Activated naive CD8-positive, alpha-beta T cell (primary cell): Measurements from ENCODE around the gene ARID3B.

Experiments
- H3K27ac Mint-ChIP-seq: one replicate; pipeline ENCODE4 v1.8.0; 2021; ENCODE audit warnings: mixed read lengths
- H3K27me3 Mint-ChIP-seq: one replicate; pipeline ENCODE4 v1.8.0; 2021; ENCODE audit warnings: mixed read lengths
- H3K36me3 Mint-ChIP-seq: one replicate; pipeline ENCODE4 v1.8.0; 2021; ENCODE audit warnings: mixed read lengths
- H3K4me1 Mint-ChIP-seq: one replicate; pipeline ENCODE4 v1.8.0; 2021; ENCODE audit warnings: low read depth, mixed read lengths
- H3K4me3 Mint-ChIP-seq: one replicate; pipeline ENCODE4 v1.8.0; 2021; ENCODE audit warnings: mild to moderate bottlenecking, mixed read lengths
- H3K9me3 Mint-ChIP-seq: one replicate; pipeline ENCODE4 v1.8.0; 2021; ENCODE audit warnings: low read depth, mixed read lengths

The ARID3B gene

DNA sequence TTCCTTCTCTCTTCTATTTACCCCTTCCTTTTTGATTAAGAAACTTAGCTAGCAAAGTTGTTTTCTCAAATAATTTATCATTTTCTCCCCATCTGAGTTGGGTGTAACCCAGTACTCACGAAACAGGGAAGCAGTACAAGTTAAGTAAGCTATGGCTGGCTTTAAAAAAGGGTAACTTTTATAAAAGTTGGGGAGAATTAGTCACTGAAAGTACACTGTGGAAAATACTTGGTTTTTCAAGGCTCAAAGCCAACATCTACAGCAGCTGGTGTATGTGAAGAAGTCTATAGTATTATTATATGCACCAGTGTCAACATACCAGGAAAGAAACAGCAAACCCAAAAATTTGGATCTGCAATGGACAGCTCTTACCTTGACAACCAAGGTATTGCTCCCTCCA, 100.1 kb downstream of the ARID3B start:
- H3K27ac Mint-ChIP-seq = peak overlapping the region; percentile 13

DNA sequence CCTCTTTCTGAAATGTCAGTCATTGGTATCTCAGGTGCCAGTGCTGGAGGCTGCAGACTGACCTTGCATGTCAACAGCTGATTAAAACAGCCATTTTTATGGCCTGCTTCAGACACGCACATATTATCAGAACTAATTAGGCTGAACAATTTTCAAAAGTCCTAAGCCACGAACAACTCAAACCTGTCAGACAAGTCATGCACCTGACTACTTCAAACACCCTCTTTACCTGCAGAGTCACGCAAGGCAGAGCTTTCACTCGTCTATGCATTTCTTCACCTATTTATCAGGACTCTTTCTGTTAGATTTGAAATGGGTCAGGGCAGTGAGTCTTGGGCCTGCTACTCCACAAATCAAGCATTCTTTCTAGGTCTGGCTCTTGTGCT, 101.3 kb downstream of the ARID3B start:
- H3K27ac Mint-ChIP-seq = no peak overlapping the region
- H3K36me3 Mint-ChIP-seq = peaks cover 3% of the 10 kb centered on the region
- H3K4me1 Mint-ChIP-seq = peaks cover 5% of the 10 kb centered on the region
- H3K4me3 Mint-ChIP-seq = no peak overlapping the region
- no peaks in the 10 kb centered on the region for H3K27me3 Mint-ChIP-seq
- no peaks in the 10 kb centered on the region for H3K9me3 Mint-ChIP-seq

More for the DNA sequence above, 100.1 kb downstream of the ARID3B start:
- peaks cover 5% of the 10 kb centered on the region for H3K4me1 Mint-ChIP-seq
- H3K9me3 Mint-ChIP-seq = no peaks in the 10 kb centered on the region
- no peak overlapping the region for H3K4me3 Mint-ChIP-seq
- no peaks in the 10 kb centered on the region for H3K27me3 Mint-ChIP-seq
- peaks cover 3% of the 10 kb centered on the region for H3K36me3 Mint-ChIP-seq

DNA sequence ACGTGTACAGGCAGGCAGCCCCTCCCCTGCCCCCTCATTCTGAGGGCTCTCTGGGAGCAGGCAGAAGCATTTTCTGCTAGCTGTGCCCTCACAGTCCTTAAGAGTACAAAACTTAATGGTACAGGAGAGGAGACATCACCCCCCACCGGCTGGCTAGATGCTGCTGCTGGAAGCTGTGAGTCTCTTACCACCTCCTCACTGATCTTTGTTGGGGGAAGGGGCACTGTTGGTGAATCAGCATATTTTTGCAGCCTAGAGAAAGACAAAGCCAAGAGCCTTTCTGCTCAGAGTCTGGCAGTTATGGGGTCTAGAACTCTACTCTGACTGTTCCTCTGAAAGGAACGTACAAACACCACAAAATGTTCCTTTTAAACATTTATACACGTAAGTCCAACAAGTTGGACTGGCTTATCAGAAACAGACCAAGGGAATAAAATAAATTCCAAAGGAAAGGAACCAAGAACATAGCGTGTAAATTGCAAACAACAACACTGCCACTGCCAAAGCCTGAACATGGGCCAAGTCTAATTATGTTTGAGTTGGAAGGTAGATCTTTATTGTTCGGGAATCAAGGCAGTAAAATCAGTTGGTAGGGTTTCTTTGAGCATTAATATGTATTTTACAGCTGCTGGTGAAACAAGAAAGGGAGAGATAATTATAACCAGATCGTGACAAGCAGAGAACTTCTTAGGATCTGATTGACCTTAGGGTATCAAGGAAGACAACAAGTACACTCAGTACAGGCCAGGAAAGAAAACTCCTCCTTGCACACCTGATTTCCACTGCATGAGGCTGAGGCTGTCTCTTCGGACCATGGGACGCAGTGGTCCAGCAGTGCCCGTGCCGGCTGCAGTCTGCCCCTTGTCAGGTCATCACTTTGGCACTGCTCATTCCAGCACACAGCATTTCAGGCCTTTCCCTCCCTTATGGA, 102.0 kb downstream of the ARID3B start:
- Mint-ChIP-seq H3K27me3 (no peaks in the 10 kb centered on the region), H3K4me3 (no peak overlapping the region), H3K27ac (peak overlapping the region; percentile 81), H3K36me3 (peaks cover 3% of the 10 kb centered on the region), H3K4me1 (peaks cover 5% of the 10 kb centered on the region), H3K9me3 (no peaks in the 10 kb centered on the region)

DNA sequence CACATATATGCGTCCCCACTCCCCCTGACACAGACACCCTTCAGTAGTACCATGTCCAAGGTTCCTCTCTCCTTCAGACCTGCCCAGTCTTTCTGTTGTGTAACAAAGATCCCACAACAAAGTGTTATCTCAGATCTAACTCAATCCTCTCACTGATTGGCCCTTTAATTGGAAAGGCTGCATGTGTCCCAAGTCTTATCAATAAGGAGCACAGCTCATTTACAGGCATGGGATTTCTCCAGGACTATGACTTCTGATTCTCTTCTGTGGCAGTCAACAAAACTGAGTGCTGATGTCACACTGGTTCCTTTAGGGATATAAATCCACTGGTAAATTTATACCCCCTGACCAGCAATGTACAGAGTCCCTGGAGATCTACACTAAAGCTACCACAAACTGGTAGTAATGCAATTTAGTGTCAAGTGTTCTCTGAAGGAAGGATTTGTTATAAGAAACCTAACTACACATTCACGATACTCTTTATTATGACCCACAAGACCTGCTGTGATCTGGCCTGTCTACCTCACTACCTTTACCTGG, 102.7 kb downstream of the ARID3B start:
- Mint-ChIP-seq H3K27me3 (no peaks in the 10 kb centered on the region), H3K36me3 (peaks cover 3% of the 10 kb centered on the region), H3K9me3 (no peaks in the 10 kb centered on the region), H3K27ac (peak overlapping the region; percentile 81), H3K4me3 (no peak overlapping the region), H3K4me1 (peaks cover 5% of the 10 kb centered on the region)

DNA sequence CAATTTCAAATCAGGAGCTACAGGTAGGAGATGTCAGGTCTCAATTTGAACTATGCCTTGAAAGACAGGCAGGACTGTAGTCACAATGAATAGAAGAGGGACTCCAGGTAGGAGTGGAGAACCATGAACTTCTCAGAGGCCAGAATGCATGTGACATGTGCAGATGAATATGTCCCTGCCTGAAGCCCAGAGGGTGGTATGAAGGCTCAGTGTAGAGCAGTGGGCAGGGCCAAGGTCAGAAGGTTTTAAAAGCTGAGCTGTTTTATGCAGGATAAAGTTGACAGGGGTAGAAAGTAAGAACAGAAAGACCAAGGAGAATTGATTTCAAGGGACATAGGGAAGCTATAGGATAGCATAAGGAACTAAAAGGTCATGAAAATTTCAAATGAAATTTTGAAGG, 105.5 kb downstream of the ARID3B start:
- Mint-ChIP-seq H3K4me3 (no peak overlapping the region), H3K27ac (no peak overlapping the region), H3K4me1 (peaks cover 5% of the 10 kb centered on the region), H3K9me3 (no peaks in the 10 kb centered on the region), H3K27me3 (no peaks in the 10 kb centered on the region), H3K36me3 (peaks cover 6% of the 10 kb centered on the region)
